Epidermal melanocyte (primary cell): ENCODE data around the gene PIK3R6.
"Not testable (repeated sequence)": the region's sequence is repeated elsewhere in the genome, so short reads cannot be mapped to it uniquely, and the experiment has no call there.

ENCODE experiments used
- DNase-seq: peaks from one replicate; pipeline ENCODE4 v3.0.0; 2011; ENCODE audit warnings: low spot score; ENCODE audit not compliant: insufficient read length

Gene PIK3R6

DNA sequence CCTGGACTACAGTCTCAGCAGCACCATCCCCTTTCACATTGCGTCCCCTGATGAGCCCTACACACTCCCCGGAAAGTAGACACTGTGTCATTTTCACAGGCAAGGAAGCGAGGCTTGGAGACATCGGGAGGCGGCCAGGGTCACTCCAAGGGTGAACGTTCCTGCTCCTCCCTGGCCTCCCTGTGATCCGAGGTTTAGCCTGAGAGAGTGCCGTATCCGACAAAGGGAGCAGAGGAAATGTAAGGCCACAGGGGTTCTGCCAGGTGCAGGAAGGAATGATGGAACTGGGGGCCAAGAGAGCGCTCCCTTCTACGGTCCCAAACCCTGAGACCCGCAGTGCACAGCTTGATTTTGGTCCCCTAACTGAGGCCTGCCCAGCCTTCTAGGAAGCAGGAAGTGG, 8.0 kb upstream of the PIK3R6 start:
- no peak for DNase-seq

DNA sequence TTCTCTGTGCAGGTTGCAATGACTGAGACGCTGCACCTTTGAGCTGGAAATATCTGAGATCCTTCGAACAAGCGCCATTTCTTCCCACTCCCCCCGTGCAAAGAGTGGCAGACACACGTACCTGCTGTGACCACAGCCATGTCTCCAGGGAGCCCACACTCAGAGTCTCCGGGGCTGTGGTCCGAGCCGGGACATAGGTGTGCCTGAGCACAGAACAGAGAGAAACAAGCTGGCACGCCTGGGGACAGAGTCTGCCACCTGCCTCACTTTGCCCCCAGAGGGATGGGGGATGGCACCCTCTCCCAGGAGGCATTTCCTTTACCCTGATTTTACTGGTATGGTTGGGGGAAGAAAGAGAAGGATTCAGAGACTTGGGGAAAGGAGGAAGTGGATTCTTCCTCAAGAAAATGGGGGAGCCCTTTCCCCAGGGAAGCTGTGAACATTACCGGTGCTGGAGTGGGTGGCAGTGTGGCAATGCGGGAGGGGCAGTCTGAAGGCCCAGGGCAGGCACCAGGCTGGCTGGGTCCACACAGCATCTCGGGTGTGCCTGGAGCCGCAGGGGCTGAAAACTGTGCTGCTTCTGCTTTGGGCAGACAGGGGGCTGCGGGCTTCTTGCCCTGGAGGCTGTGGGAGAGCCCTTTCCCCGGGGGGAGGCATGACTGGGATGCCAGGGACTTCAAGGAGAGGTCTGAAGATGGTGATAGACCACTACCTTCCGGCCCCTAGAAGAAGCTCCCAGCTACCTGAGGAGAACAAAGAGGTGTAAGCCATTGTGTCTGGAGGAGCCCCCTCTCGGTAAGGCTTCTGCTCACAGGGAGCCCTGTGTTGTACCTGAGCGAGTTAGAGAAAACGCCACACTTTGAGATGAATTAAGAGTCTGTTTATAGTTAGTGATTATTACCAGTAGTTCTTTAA, 6.6 kb upstream of the PIK3R6 start:
- DNase-seq, result no peak

DNA sequence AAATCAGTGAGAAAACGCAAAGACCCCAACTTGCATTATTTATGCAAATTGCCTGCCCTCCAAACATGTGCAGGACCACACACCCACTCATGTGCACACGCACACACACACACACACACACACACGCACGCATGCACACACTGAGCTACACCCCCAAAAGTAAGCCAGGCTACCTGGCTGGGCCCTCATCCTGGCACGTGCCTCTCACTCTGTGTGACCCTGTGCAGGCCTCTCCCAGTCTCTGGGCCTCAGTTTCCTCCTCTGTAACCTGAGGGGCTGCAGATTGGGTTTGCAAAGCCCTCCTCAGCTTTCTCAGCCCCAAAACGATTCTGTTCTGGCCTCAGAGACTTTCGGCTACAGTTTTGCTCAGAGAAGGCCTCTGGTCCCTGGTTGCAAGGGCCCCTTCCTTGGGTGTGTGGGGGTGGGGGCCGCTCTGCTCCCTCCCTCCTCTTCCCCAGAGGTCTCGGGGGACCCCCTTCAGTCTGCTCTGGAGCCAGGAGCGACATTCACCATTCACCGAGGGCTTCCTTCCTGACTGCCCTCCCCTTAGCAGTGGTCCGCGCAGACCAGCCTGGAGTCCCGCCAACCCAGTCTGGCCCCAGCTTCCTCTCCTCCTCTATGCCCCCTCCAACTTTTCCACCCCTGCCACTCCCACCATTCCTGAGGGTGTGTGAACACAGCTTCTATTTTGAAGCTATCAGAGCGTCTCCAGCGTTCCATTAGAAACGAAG, 5.4 kb upstream of the PIK3R6 start:
- no peak for DNase-seq

DNA sequence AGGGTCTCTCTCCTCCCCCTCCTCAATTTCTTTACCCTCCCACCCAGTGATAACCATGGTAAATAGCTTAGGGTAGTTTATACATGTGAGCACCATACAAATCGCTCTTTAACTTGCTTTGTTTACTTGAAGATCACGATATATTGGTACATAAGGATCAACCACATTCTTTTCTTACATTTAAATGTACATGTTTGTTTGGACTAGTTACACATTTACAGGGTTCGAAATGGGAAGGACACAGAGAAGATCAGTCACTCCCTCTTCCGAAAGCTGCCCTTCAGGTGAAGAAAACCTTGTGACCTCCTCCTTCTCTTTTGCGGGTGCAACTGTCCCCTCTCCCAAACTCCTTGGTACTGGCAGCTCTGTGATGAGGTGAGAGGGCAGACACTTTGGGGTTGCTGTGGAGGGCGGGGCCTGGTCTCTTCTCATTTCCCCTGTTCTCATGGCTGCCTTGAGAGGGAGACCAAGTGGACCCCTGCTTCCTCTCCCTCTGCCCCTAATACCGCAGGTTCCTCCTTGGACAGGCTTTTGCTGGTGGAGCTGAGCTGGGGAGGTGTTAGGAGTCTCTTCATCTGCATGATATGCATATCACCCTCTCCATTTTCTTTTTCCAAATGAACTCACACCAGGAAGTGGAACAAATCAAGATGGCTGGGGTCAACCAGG, 4.7 kb upstream of the PIK3R6 start:
- no peak for DNase-seq

DNA sequence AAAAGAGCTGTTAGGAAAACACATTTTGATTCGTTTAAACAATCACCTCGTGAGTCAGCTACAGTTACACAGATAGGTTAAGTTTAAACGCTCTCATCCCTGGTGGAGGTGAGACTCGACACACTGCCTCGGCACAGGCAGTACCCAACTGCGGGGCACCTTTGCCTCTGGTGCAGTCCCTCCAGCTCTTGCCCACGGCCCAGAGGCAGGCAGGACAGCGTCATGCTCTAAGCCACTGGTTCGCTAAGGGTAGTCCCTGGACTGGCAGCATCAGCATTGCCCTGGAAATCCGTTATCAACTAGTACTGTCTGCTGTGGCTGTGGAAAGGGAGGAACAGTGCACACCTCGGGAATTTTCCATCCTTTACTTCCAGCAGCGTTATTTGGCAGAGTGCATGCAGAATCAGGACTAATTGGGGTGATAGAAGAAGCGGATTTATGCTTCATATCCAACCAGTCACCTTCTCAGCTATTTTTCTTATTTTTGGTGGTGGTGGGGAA, 3.7 kb upstream of the PIK3R6 start:
- DNase-seq, result no peak

DNA sequence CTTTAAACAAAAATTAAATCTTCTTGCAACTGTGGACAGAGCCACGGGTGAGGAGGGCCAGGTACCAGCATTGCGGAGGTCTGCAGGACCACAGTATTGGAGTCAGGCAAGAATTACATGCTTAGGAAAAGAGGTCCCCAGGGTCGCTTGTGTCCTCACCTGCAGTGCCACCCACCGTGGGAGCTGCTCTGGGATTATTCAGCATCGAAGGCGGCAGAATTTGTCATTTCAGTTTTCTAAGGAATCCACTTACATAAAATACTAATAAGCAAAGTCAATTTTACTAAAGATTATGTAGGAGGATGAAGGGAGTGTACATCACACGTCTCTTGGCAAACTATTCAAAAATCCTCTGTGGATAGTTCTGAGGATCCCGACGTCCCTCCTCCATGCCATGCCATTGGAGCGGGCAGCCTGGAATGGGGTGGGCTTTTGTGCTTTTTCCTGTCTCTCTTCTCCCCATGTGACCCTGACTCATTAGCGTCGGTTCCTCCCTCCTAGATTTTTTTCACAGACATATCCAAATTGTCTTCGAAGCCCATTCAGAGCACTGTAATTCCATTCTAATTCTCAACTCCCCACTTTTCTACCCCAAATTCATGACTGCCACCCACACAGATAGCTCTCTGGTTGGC, 3.0 kb upstream of the PIK3R6 start:
- DNase-seq, result no peak

DNA sequence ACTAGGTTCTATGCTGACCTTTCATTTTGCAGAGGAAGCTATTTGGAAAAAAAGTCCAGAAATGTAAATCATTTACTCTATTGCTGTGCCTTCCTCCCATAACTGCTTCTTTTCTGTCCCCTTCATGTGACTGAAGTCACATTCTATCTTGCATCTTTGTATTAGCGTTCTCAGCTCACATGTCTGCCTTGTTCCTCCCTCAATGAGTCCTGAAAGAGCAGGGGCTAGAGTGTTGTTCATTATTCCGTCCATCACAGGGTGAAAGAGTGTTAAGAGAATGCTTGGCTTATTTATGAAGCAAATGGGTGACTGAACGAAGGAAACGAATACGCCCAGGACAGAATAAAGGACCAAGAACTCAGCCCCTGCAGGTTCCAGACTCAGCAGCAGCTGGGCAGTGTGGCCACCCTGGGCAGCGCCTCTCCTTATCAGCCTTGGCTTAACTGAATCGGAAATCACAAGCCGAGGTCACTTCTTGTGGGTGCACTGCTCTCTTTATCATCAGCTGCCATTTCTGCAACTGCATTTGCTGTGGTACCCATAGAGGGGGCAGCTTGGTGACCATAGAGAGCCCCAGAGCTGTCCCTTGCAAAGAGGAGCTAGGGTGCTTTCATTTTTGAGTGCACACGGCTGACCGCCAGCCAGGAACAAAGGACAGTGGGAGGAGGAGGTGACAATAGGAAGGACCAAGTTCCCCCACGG, 1.8 kb upstream of the PIK3R6 start:
- no peak for DNase-seq

DNA sequence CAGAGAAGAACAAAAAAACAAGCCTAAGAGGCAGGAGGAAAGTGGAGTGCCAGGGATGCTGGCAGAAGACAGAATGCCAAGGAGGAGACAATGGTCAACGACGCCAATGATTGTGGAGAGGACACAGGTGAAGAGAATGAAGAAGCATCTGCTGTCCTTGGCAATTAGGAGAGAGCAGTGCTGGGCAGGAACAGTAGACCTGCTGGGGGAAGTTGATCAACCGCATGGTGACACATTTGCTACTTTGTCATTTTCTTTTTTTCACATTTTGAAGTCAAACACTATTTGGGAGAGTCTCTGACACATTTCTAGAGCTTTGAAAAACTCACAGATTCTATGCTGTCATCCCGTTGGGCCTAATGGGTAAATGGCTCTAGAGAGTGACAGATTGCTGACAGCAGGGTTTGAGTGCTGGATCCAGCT, 1.1 kb upstream of the PIK3R6 start:
- no peak for DNase-seq

DNA sequence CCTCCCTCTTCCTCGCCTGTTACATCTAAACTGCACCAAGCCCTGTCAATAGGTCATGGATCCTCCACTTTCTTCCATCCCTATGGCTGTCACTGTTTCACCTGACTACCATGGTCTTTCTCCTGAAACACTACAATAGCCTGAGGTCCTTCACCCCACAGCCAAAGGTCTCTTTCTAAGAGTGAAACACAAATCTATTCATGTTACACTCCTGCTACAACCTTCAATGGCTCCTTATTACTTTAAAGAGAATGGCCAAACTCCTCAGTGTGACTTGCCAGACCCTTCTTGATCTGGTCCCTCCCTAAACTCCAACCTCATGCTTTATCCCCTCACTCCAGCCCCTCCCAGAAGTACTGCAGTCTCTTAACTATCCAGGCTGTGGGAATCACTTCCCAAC, 618 bp upstream of the PIK3R6 start:
- no peak for DNase-seq

DNA sequence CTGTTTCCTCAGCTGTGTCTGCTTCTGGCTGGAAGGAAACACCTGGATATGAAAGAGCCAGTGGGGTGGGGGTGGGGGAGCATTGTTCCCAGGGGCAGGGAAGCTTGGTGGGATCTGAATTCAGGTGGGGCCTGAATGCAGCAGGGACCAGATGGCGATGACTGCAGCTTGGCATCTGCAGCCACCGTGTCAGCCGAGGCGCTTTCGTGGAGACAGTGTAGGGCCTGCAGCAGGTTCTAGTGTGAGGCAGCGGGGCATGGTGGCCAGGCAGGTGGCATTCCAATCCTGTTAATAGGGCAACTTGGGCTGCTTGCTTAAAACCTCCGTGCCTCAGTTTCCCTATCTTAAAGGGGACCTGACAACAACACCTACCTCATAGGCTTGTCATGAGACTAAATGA, 1.7 kb downstream of the PIK3R6 start:
- DNase-seq, result no peak

DNA sequence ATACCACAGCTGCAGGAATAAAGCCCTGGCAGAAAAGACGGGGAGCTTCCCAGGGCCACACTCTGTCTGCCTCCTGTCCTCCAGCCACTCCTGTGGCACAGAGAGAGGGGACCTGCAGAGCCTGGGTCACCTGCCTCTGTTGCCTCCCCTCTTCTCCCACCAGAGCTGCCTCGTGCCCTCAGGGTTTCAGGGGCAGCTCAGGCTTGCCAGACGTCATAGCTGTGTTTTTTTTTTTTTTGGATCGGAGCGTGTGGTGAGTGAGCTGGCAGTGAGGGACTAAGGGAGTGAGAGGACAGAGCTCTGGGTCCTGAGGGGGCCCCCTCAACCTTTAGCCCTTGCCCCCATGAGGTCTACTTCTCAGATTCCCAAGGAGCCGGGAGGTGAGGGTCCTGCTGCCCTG, 2.1 kb downstream of the PIK3R6 start:
- DNase-seq, result no peak

DNA sequence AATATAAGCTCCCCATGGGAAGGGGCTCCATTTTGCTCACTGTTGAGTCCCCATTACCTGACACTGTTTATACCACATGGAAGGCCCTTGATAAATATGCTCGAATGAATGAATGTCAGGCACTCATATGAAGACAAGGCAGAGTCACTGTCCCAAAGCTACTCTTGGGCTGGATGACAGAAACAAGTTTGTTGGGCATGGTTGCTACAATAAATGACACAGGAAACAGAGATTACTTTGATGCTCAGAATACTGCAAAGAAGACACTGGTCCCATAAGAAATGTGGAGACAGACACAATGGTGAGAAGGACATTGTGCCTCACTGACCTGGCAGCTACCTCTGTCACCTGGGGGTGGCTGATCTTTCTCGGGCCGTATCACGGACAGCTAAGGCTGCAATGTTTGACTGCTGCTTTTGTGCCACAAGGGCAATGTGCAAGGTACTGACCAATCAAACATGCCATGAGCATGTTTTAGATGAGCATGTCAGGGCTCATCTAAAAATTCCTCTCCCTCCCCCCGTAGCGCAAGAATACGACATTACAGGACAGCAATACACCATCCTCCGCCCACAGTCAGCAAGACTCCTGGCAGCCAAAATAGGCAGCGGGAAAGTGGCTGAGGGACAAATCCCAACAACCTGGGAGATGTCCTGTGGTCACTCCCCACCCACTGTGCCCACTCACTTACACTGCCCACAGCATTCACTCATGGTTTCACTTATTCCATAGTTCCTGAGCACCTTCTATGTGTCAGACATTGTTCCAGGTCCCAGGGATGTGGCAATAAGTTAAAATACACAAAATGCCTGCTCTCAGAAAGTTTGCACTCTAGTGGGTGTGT, 5.0 kb downstream of the PIK3R6 start:
- no peak for DNase-seq

DNA sequence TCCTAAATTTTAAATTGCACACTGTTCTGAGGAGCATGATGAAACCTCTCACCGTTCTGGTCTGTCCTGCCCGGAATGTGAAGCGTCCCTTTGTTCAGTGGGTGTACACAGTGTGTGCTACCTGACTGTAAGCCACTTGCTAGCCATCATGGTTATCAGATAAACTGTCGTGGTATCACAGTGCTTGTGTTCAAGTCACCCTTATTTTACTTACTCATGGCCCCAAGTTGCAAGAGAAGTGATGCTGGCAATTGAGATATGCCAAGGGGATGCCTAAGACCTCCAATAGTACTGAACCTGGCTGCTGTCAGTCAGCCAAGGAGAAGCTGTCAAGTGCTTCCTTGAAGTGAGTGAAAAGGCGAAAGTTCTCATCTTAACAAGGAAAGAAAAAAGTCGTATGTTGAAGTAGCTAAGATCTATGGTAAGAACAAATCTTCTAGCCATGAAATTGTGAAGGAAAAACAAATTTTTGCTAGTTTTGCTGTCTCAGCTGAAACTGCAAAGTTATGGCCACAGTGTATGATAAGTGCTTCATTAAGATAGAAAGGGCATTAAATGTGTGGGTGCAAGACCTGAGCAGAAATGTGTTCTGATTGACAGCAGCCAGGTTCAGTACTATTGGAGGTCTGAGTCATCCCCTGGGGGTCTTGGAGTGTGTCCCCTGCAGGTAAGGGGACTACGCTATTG, 5.8 kb downstream of the PIK3R6 start:
- no peak for DNase-seq

DNA sequence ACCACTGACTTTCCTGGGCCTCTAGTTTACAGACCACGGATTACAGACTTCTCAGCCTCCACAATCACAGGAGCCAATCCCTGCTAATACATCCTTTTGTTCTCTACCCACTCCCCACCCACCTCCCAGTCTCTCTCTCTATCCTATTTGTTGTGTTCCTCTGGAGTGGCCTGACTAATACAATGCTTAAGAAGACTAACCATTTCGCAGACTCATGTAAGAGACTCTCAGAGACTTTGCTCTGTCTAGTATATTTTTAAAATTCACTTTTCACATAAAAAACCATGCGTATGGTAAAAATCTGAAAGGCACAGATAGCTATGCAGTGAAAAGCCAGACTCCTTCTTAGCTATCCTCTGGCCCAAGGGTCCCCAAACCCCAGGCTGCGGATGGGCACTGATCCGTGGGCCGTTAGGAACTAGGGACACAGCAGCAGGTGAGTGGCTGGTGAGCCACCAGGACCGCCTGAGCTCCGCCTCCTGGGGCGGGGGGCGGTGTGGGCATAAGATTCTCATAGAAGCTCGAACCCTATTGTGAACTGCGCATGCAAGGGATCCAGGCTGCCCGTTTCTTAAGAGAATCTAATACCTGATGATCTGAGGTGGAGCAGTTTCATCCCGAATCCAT, 7.6 kb downstream of the PIK3R6 start:
- DNase-seq, result no peak

DNA sequence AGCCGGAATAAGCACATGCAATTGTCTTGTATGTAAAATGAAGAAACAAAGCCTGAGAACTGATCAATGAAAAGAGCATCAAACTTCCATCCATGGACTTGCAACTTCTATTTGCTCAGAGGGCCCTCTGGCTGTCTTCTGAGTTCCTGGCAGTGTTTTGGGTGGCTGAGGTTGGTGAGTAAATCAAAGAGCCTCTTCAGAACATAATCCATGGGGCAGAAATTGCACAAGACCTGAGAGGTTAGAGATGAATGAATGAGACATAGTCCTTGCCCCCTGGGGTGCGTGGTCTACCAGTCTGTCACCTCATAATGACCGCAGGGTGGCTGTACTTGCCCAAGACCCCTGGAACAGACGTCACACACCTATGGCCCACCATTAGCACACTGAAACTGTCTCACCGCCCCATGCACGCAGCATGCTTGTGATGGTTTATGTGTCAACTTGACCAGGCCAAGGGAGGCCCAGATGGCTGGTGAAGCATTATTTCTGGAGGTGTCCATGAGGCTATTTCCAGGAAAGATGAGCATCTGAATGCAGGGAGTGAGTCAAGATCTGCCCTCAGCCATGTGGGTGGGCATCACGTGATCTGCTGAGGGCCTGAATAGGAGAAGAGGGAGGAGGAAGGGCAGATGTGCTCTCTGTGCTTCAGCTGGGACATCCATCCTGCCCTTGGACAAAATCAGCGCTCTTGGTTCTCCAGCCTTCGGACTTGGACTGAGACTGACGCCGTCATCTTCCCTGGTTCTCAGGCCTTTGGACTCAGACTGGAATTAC, 8.3 kb downstream of the PIK3R6 start:
- DNase-seq, result no peak

DNA sequence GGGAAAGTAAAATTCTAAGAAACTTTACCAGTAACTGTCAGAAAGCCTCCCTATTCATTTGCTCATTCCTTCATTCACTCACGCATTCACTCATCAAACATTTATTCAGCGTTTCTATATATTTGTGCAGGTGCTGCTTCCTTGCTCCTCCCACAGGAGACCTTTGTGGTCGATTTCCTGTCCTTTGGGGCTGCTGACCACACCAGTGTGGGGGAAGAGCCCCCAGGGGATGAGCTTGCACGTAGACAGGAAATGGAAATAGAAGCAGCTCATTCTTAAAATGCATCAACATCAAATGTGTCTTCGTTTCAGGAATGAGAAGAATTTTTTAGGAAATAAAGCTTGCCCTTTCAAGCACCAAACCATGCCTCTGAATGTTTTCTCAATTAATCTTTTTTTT, 9.6 kb downstream of the PIK3R6 start:
- no peak for DNase-seq

DNA sequence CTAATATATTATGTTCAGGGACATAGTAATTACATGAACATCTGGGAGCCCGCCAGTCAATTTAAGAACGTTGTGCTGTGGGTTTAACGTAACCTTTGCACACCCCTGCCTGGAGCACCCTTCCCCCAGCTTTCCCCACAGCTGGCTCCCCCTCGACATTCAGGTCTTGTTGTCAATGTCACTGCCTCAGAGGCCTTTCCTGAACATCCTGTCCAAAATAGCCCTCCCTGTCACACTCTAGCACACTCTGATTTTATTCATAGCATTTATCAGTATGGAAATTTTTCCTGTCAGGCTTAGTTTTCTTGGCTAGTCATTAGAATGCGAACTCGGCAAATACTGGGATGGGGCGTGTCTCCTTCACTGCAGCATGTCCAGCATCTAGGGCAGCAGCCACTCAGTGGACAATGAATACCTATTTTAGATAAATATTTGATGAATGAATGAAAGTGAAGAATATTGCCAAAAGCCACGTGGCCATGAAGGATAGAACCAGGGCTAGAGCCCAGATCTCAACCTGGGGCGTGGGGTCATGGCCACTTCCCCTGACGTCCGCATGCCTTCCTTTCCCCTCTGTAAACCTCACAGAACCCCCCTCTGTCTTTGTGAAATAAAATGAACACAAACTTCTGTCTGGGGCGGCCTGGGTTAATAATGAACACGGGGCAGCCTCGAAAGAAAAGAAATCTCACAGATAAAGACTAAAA, 10.5 kb downstream of the PIK3R6 start:
- DNase-seq, result no peak

DNA sequence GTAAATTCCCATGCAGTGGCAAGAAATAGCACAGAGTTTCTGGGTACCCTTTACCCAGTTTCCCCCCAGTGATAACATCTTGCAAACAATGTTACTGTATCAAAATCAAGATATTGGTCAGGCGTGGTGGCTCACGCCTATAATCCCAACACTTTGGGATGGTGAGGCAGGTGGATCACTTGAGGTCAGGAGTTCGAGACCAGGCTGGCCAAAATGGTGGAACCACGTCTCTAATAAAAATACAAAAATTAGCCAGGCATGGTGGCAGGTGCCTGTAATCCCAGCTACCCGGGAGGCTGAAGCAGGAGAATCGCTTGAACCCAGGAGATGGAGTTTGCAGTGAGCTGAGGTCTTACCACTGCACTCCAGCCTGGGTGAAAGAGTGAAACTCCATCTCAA, 11.3 kb downstream of the PIK3R6 start:
- not testable (repeated sequence) for DNase-seq
